ENCODE results near the gene DNAJC17.

The DNAJC17 gene

DNA sequence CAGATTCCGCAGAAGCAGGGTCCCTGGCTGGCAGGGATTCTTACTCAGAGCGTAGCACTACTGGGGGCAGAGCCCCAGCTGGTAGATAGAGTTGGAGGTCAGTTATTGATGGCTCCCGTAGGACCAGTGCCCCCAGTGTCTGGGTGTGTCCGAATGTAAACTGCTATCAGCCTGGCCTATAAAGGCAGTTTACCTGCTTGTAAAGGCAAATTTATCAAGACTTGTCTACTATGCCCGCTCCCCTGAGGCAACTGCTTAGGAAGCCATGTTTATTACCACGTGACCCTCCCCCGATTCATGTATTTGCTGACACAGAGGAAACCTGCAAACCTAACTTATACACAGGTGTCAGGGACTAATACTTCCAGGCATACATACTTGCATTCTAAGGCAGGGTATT lies 21.8 kb upstream of the DNAJC17 start:
- no peak overlapping the region for H4K91ac ChIP-seq (ENCODE audit: low read length)
- no peak overlapping the region for H3K27ac ChIP-seq (ENCODE audit: low read length, poor library complexity, severe bottlenecking)
- H2BK5ac ChIP-seq (ENCODE audit: low read depth, low read length, poor library complexity, severe bottlenecking), result no peak overlapping the region
- no peak overlapping the region for H3K23ac ChIP-seq (ENCODE audit: low read length in 2 of 2)
- no peak overlapping the region for H3K18ac ChIP-seq (ENCODE audit: low read depth in 1 of 2, low read length in 2 of 2)
- no peak overlapping the region for H3K4me3 ChIP-seq (ENCODE audit: insufficient read depth in 1 of 2, low read depth in 1 of 2, low read length in 2 of 2)
- no peak overlapping the region for H3K4ac ChIP-seq (ENCODE audit: low read depth in 1 of 2, low read length in 2 of 2)
- 91% methylated on average over 7 of the region's 7 CpGs for WGBS
- no peaks in the 10 kb centered on the region for H3K9me3 ChIP-seq (ENCODE audit: control insufficient read depth, low read length)
- no peak for DNase-seq
- no peak overlapping the region for H3K14ac ChIP-seq (ENCODE audit: low read length in 2 of 2)
- no peak overlapping the region for H4K8ac ChIP-seq (ENCODE audit: low read length)
- H3K9ac ChIP-seq (ENCODE audit: low read length), result no peak overlapping the region
- no peak overlapping the region for H2AFZ ChIP-seq (ENCODE audit: low read depth, low read length)
- no peak overlapping the region for H3K4me2 ChIP-seq (ENCODE audit: low read length, poor library complexity, severe bottlenecking)
- H3K79me1 ChIP-seq (replicated peaks; ENCODE audit: low read length, poor library complexity, severe bottlenecking), result no peaks in the 10 kb centered on the region
- H2AK5ac ChIP-seq (ENCODE audit: low read length, severe bottlenecking), result no peak overlapping the region
- peaks cover 3 to 42% of the 10 kb centered on the region in 2 experiments for H3K27me3 ChIP-seq (ENCODE audit: control insufficient read depth in 1 of 2, insufficient read depth in 1 of 2, low read length in 2 of 2)
- no peak overlapping the region for H2BK15ac ChIP-seq (ENCODE audit: low read depth, poor library complexity, severe bottlenecking)
- peaks cover 4% of the 10 kb centered on the region for H3K4me1 ChIP-seq (ENCODE audit: control insufficient read depth, insufficient read depth, low read depth, low read length)
- no peak overlapping the region for H2BK120ac ChIP-seq (ENCODE audit: low read depth, low read length)
- no peak overlapping the region for H2BK12ac ChIP-seq (ENCODE audit: low read length in 2 of 2)
- no peaks in the 10 kb centered on the region for H3K36me3 ChIP-seq (ENCODE audit: control insufficient read depth in 1 of 2, insufficient read depth in 2 of 2, low read depth in 1 of 2, low read length in 2 of 2)

GRCh38 chr15:40828447-40829036 lies 21.3 kb upstream of the DNAJC17 start, which contains the start of gene PPP1R14D:
Gene PPP1R14D, minus strand, starts transcription at chr15:40828708. Its CDS starts 67 bp downstream, at chr15:40828641.
- Histone ChIP-seq H3K27ac (ENCODE audit: low read length, poor library complexity, severe bottlenecking) (no peak within 1 kb of the TSS), H3K4me1 (ENCODE audit: control insufficient read depth, insufficient read depth, low read depth, low read length) (peaks cover 4% of the 10 kb centered on the region), H4K91ac (ENCODE audit: low read length) (no peak within 1 kb of the TSS), H3K4ac (ENCODE audit: low read depth in 1 of 2, low read length in 2 of 2) (no peak within 1 kb of the TSS), H2AK5ac (ENCODE audit: low read length, severe bottlenecking) (no peak within 1 kb of the TSS), H3K79me1 (replicated peaks; ENCODE audit: low read length, poor library complexity, severe bottlenecking) (no peaks in the 10 kb centered on the region), H2BK5ac (ENCODE audit: low read depth, low read length, poor library complexity, severe bottlenecking) (no peak within 1 kb of the TSS), H3K9ac (ENCODE audit: low read length) (no peak within 1 kb of the TSS), H4K8ac (ENCODE audit: low read length) (no peak within 1 kb of the TSS), H3K9me3 (ENCODE audit: control insufficient read depth, low read length) (no peaks in the 10 kb centered on the region), H2BK12ac (ENCODE audit: low read length in 2 of 2) (no peak within 1 kb of the TSS), H3K23ac (ENCODE audit: low read length in 2 of 2) (no peak within 1 kb of the TSS), H3K36me3 (ENCODE audit: control insufficient read depth in 1 of 2, insufficient read depth in 2 of 2, low read depth in 1 of 2, low read length in 2 of 2) (no peaks in the 10 kb centered on the region), H2BK15ac (ENCODE audit: low read depth, poor library complexity, severe bottlenecking) (no peak within 1 kb of the TSS), H3K4me3 (ENCODE audit: insufficient read depth in 1 of 2, low read depth in 1 of 2, low read length in 2 of 2) (no peak within 1 kb of the TSS), H3K14ac (ENCODE audit: low read length in 2 of 2) (no peak within 1 kb of the TSS), H2AFZ (ENCODE audit: low read depth, low read length) (no peak within 1 kb of the TSS), H3K27me3 (ENCODE audit: control insufficient read depth in 1 of 2, insufficient read depth in 1 of 2, low read length in 2 of 2) (peaks cover 3 to 44% of the 10 kb centered on the region in 2 experiments), H3K4me2 (ENCODE audit: low read length, poor library complexity, severe bottlenecking) (no peak within 1 kb of the TSS), H2BK120ac (ENCODE audit: low read depth, low read length) (no peak within 1 kb of the TSS), H3K18ac (ENCODE audit: low read depth in 1 of 2, low read length in 2 of 2) (no peak within 1 kb of the TSS)
- 89% methylated on average over 6 of the region's 6 CpGs for WGBS
- no peak for DNase-seq

DNA sequence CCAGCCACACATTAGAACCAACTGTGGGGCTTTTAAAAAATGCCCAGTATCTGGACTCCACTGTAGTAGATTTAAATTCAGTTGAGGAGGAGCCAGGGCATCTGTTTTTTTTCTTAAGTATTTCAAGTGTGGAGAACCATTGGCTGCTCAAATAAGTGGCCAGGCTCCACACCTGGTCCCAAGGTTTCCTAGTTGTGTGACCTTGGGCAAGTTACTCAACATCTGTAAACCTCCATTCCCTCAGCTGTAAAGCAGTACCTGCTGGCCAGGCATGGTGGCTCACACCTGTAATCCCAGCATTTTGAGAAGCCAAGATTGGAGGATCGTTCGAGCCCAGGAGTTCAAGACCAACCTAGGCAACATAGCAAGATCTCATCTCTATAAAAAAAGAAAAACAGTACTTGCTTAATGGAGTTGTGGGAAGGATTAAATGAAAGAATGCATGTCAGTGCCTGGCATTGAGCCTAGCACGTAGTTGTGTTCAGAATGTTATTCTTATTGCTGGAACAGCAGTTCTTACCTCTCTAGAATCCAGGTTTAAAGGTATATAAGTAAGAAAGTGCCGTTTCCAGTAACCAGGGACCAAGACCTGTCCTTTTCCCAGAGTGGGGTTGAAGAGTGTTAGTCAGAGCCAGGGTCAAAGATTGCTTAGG lies 19.3 kb upstream of the DNAJC17 start:
- WGBS, result 88% methylated on average over 3 of the region's 4 CpGs
- no peak overlapping the region for H3K18ac ChIP-seq (ENCODE audit: low read depth in 1 of 2, low read length in 2 of 2)

DNA sequence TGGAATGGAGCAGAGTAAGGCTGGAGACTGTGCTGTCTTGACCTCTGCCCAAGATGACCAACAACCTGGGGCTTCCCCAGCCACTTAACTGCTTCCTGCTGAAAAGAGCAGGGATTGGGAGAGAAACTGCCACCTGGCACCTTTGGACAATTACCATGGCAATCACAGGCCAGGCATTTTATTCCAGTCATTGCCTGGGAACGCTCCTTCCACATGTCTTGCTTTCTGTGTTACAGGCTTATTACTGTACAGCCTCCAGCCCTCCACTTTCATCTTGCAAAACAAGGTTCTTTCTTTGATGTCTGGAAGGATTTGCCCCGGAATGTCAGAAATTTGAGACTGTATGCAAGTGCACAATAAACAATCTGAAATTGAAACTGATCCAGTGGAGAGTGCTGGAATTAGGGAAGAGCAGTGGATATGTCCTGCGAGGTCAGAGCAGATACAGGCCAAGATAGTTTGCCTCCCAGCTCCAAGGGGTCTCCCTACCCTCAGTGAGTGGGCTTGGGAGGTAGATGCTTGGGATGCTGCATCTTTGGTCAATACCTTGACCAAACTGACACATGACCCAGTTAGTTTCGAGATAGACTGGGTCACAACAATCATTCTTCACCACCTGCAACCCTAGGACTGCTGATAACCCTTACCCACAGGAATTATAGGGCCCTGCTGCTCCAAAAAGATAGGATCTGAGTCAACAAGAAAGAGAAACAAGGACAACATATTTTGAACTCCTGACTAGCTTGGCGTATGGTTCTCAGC lies 18.6 kb upstream of the DNAJC17 start:
- Histone ChIP-seq H2BK12ac (ENCODE audit: low read length in 2 of 2) (no peak overlapping the region), H3K4me3 (ENCODE audit: insufficient read depth in 1 of 2, low read depth in 1 of 2, low read length in 2 of 2) (no peak overlapping the region), H3K4me1 (ENCODE audit: control insufficient read depth, insufficient read depth, low read depth, low read length) (peaks cover 4% of the 10 kb centered on the region), H2BK5ac (ENCODE audit: low read depth, low read length, poor library complexity, severe bottlenecking) (no peak overlapping the region), H4K8ac (ENCODE audit: low read length) (no peak overlapping the region), H3K14ac (ENCODE audit: low read length in 2 of 2) (no peak overlapping the region), H3K9ac (ENCODE audit: low read length) (no peak overlapping the region), H3K4me2 (ENCODE audit: low read length, poor library complexity, severe bottlenecking) (peak overlapping the region; percentile 19), H2BK120ac (ENCODE audit: low read depth, low read length) (no peak overlapping the region), H2AFZ (ENCODE audit: low read depth, low read length) (peak overlapping the region; percentile 43), H2AK5ac (ENCODE audit: low read length, severe bottlenecking) (no peak overlapping the region), H4K91ac (ENCODE audit: low read length) (no peak overlapping the region), H2BK15ac (ENCODE audit: low read depth, poor library complexity, severe bottlenecking) (no peak overlapping the region), H3K9me3 (ENCODE audit: control insufficient read depth, low read length) (no peaks in the 10 kb centered on the region), H3K23ac (ENCODE audit: low read length in 2 of 2) (peak overlapping the region in 1 of 2 experiments; percentile 11), H3K4ac (ENCODE audit: low read depth in 1 of 2, low read length in 2 of 2) (no peak overlapping the region), H3K18ac (ENCODE audit: low read depth in 1 of 2, low read length in 2 of 2) (no peak overlapping the region), H3K79me1 (replicated peaks; ENCODE audit: low read length, poor library complexity, severe bottlenecking) (no peaks in the 10 kb centered on the region), H3K27ac (ENCODE audit: low read length, poor library complexity, severe bottlenecking) (no peak overlapping the region), H3K36me3 (ENCODE audit: control insufficient read depth in 1 of 2, insufficient read depth in 2 of 2, low read depth in 1 of 2, low read length in 2 of 2) (no peaks in the 10 kb centered on the region), H3K27me3 (ENCODE audit: control insufficient read depth in 1 of 2, insufficient read depth in 1 of 2, low read length in 2 of 2) (peaks cover 3 to 44% of the 10 kb centered on the region in 2 experiments)
- WGBS, result 70% methylated on average over 5 of the region's 5 CpGs
- peak; percentile 56 for DNase-seq

More for the DNA sequence above, 19.3 kb upstream of the DNAJC17 start:
- Histone ChIP-seq H3K14ac (ENCODE audit: low read length in 2 of 2) (no peak overlapping the region), H3K36me3 (ENCODE audit: control insufficient read depth in 1 of 2, insufficient read depth in 2 of 2, low read depth in 1 of 2, low read length in 2 of 2) (no peaks in the 10 kb centered on the region), H3K4me3 (ENCODE audit: insufficient read depth in 1 of 2, low read depth in 1 of 2, low read length in 2 of 2) (no peak overlapping the region), H3K9me3 (ENCODE audit: control insufficient read depth, low read length) (no peaks in the 10 kb centered on the region), H2BK15ac (ENCODE audit: low read depth, poor library complexity, severe bottlenecking) (no peak overlapping the region), H3K4me1 (ENCODE audit: control insufficient read depth, insufficient read depth, low read depth, low read length) (peaks cover 4% of the 10 kb centered on the region), H2BK120ac (ENCODE audit: low read depth, low read length) (no peak overlapping the region), H2AFZ (ENCODE audit: low read depth, low read length) (no peak overlapping the region), H4K91ac (ENCODE audit: low read length) (no peak overlapping the region), H4K8ac (ENCODE audit: low read length) (no peak overlapping the region), H3K27ac (ENCODE audit: low read length, poor library complexity, severe bottlenecking) (no peak overlapping the region), H2AK5ac (ENCODE audit: low read length, severe bottlenecking) (no peak overlapping the region), H3K4ac (ENCODE audit: low read depth in 1 of 2, low read length in 2 of 2) (no peak overlapping the region), H2BK5ac (ENCODE audit: low read depth, low read length, poor library complexity, severe bottlenecking) (no peak overlapping the region), H3K4me2 (ENCODE audit: low read length, poor library complexity, severe bottlenecking) (no peak overlapping the region), H3K23ac (ENCODE audit: low read length in 2 of 2) (no peak overlapping the region), H3K27me3 (ENCODE audit: control insufficient read depth in 1 of 2, insufficient read depth in 1 of 2, low read length in 2 of 2) (peaks cover 3 to 44% of the 10 kb centered on the region in 2 experiments), H2BK12ac (ENCODE audit: low read length in 2 of 2) (no peak overlapping the region), H3K9ac (ENCODE audit: low read length) (no peak overlapping the region), H3K79me1 (replicated peaks; ENCODE audit: low read length, poor library complexity, severe bottlenecking) (no peaks in the 10 kb centered on the region)
- no peak for DNase-seq

Measured in mesenchymal stem cell (in vitro differentiated cells and primary cell).